HG03060 (cell line): ENCODE data around the gene SLC1A5.
"Not testable (repeated sequence)": the region's sequence is repeated elsewhere in the genome, so short reads cannot be mapped to it uniquely, and the experiment has no call there.

Experiments used
- ATAC-seq: cut with Tn5 transposase; IDR thresholded peaks from one replicate; pipeline ENCODE4 v1.9.1; 2021; ENCODE audit warnings: low read depth, moderate number of reproducible peaks; ENCODE audit not compliant: unreplicated experiment

SLC1A5 gene

GRCh38 chr19:46773018-46773399, 15.4 kb downstream of the SLC1A5 start:
- ATAC-seq, result no peak

- no peak for ATAC-seq
These were observed 16.0 kb downstream of the SLC1A5 start for GRCh38 chr19:46772170-46773017.

GRCh38 chr19:46768746-46769145, 19.6 kb downstream of the SLC1A5 start:
- ATAC-seq, result not testable (repeated sequence)

- no peak for ATAC-seq
These were observed 21.7 kb downstream of the SLC1A5 start for GRCh38 chr19:46766569-46767317.

GRCh38 chr19:46764817-46765291, 23.5 kb downstream of the SLC1A5 start:
- ATAC-seq, result no peak

- ATAC-seq, result no peak
These were observed 26.0 kb downstream of the SLC1A5 start for GRCh38 chr19:46762245-46762890.

GRCh38 chr19:46761418-46761831, 27.0 kb downstream of the SLC1A5 start:
- ATAC-seq, result no peak

- ATAC-seq, result not testable (repeated sequence)
These were observed 27.5 kb downstream of the SLC1A5 start for GRCh38 chr19:46760897-46761296.

- ATAC-seq, result no peak
These were observed 28.0 kb downstream of the SLC1A5 start for GRCh38 chr19:46760363-46760762.

GRCh38 chr19:46759817-46760333, 28.5 kb downstream of the SLC1A5 start:
- no peak for ATAC-seq

- ATAC-seq, result no peak
These were observed 29.2 kb downstream of the SLC1A5 start for GRCh38 chr19:46759206-46759605.

- no peak for ATAC-seq
These were observed 31.9 kb downstream of the SLC1A5 start for GRCh38 chr19:46756544-46756888.

GRCh38 chr19:46755853-46756543, 32.4 kb downstream of the SLC1A5 start:
- ATAC-seq, result no peak

- no peak for ATAC-seq
These were observed 33.1 kb downstream of the SLC1A5 start for GRCh38 chr19:46755077-46755852.

- no peak for ATAC-seq
These were observed 34.8 kb downstream of the SLC1A5 start for GRCh38 chr19:46753420-46754155.

GRCh38 chr19:46748325-46749109, 39.9 kb downstream of the SLC1A5 start:
- no peak for ATAC-seq

- no peak for ATAC-seq
These were observed 41.9 kb downstream of the SLC1A5 start, which contains the start of gene STRN4 for GRCh38 chr19:46746281-46747057. STRN4 (minus strand) TSS chr19:46746450; CDS start chr19:46746430, 20 bp downstream.
